ENCODE data around the gene VEZT.

- TF ChIP-seq CTCF (IDR thresholded peaks at IDR 0.05) = no peak
- TF ChIP-seq POLR2A (IDR thresholded peaks at IDR 0.05) = no peak
- TF ChIP-seq EP300 (IDR thresholded peaks at IDR 0.05) = no peak
Observed at GRCh38 chr12:95321516-95322246, 104.1 kb downstream of the VEZT start.

All from tibial nerve (tissue), 4 donors.